Suprapubic skin (tissue), 3 donors: Measurements from ENCODE around the gene FABP7.

Experiments used
- POLR2AphosphoS5 ChIP-seq, 3 donors: sonication (generic); formaldehyde crosslinking; IDR thresholded peaks; one replicate each; pipeline ENCODE4 v1.6.1; 2017; ENCODE audit warnings: antibody characterized with exemption in 3 of 3
- TF ChIP-seq, protein P1 (sequence below), 2 donors: fragments of 200-600 bp in 1 of 2; fragments of 450-650 bp in 1 of 2; sonication (generic) in 1 of 2; IDR thresholded peaks; one replicate each; pipeline ENCODE4 v1.5.1; 2016 to 2019; ENCODE audit warnings: antibody characterized with exemption in 2 of 2, mild to moderate bottlenecking in 1 of 2, moderate library complexity in 1 of 2

GRCh38 chr6:122730334-122730733 is 49.2 kb upstream of the FABP7 start:
- TF ChIP-seq, protein P1, sequence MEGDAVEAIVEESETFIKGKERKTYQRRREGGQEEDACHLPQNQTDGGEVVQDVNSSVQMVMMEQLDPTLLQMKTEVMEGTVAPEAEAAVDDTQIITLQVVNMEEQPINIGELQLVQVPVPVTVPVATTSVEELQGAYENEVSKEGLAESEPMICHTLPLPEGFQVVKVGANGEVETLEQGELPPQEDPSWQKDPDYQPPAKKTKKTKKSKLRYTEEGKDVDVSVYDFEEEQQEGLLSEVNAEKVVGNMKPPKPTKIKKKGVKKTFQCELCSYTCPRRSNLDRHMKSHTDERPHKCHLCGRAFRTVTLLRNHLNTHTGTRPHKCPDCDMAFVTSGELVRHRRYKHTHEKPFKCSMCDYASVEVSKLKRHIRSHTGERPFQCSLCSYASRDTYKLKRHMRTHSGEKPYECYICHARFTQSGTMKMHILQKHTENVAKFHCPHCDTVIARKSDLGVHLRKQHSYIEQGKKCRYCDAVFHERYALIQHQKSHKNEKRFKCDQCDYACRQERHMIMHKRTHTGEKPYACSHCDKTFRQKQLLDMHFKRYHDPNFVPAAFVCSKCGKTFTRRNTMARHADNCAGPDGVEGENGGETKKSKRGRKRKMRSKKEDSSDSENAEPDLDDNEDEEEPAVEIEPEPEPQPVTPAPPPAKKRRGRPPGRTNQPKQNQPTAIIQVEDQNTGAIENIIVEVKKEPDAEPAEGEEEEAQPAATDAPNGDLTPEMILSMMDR (IDR thresholded peaks at IDR 0.05) = no peak
- TF ChIP-seq POLR2AphosphoS5 (IDR thresholded peaks at IDR 0.05) = no peak
